Hindlimb muscle (tissue), 1 donor: Measurements from ENCODE around the gene VTI1B. TPM values are rescaled to one million over a fixed set of nuclear protein-coding genes. Genes with fewer than 3 reads are reported as not detected.

Experiments
- DNase-seq: peaks from one replicate; pipeline ENCODE4 v3.0.0-alpha.2; 2013
- polyA plus RNA-seq: library from polyadenylated mRNA; unstranded; fragments of 120-200 nt; gene quantifications from one replicate; pipeline ENCODE4 v1.2.1, GENCODE V29; 2013; ENCODE audit not compliant: insufficient read length

VTI1B gene
- polyA plus RNA-seq, 1 donor = 70.8 TPM

- no peak for DNase-seq
Measured at GRCh38 chr14:67675219-67675582, 769 bp upstream of the VTI1B start.

DNA sequence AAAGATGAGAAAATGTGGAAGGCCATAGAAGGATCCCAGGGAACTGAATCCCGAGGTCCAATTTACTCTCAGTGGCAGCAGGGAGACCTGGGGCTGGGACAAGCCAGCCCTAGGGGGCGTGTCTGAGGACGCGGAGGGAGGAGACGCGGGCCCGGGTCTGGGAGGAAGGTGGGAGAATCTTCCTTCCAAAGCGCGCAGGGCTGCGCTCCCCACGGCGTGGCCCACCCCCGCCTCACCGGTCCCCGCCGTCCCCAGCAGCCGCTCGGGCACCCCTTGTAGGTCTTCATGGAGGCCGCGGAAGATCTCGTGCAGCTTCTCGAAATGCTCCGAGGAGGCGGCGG lies 323 bp downstream of the VTI1B start:
- DNase-seq = peak; percentile 68

DNA sequence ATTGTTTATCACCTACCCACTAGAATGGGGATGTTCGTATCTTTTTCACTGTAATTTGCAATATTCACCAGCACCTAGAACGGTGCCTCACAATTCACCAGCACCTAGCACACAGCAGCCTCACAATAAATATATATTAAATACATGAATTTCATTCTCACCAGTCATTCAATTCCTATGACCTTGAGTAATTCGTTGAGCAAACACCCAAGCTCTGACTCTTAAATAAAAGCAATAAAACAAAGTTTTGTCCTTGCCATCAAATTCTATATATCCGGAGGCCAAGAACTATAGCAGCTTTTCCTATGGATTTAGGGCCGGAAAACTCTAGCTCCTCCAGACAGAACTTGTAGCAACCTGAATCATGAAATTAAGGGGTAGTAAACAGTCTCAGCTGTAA lies 981 bp downstream of the VTI1B start:
- no peak for DNase-seq

DNA sequence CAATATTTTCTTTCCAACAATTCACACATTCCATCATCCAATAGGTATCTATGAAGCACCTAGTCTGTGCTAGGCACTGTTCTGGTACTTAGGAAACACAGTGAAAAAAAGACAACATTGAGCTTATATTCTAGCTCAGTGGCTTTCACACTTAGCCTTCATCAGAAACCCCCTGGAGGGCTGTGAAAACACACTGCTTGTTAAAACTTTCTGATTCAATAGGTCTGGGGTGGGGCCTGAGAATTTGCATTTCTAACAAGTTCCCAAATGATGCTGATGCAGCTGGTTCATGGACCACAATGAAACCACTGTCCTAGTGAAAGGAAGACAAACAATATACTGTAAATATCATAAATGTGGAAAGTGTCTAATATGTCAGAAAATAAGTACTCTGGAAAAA lies 5.9 kb downstream of the VTI1B start:
- no peak for DNase-seq

DNA sequence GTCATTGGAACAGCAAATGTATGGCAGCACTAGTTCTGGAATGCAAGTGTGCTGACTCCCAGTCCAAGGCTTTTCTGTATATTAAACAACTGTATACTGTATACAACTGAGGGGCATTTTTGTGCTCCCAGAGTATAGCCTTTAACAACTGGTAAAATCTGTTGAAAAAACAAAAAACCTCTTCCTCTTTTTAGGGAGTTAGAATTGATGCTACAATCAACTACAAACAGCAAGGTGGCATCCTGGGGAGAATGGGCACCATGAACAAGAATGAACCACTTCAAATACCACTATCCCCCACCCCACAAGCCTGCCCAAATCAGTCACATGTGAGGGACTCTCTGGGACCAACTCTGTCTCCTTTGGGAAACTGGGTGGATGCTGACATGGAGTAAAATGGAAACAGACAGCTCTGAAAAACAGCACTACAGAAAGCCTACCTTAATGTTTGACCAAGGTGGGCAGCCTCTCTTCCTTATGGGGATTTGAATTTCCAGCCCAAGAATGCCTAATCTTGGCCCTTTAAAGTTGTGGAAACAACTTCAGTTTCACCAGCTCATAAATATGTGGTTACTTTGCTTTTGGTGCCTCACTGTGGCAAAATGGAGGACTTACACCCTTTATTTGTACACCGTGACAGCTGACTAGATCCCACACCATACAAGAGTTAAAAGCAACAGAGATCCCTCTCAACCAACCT lies 7.5 kb downstream of the VTI1B start:
- DNase-seq = peak; percentile 23

DNA sequence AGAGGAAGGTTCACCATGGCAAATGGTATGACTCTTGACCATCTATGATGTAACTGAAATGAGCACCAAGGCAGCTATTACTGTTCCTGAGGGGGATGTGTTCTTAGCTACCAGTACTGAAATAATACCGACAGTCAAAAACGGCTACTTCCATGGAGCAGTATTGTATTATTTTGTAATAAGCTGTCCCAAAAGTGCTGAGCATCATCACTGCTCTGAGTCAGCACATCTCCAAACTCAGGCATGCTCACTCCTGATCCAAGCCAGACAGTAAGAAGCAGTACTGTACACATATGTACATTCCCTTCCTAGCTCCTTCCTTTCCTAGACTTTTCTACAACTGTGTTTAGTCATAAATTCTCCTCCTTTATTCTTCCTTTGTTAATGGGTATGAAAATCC lies 8.6 kb downstream of the VTI1B start:
- DNase-seq = no peak

- DNase-seq = no peak
Measured at GRCh38 chr14:67663633-67664032, 10.8 kb downstream of the VTI1B start.

- no peak for DNase-seq
Measured at GRCh38 chr14:67653651-67654280, 20.7 kb downstream of the VTI1B start.

- DNase-seq = no peak
Measured at GRCh38 chr14:67652189-67652588, 22.2 kb downstream of the VTI1B start.

- DNase-seq = no peak
Measured at GRCh38 chr14:67650694-67651093, 23.7 kb downstream of the VTI1B start.

DNA sequence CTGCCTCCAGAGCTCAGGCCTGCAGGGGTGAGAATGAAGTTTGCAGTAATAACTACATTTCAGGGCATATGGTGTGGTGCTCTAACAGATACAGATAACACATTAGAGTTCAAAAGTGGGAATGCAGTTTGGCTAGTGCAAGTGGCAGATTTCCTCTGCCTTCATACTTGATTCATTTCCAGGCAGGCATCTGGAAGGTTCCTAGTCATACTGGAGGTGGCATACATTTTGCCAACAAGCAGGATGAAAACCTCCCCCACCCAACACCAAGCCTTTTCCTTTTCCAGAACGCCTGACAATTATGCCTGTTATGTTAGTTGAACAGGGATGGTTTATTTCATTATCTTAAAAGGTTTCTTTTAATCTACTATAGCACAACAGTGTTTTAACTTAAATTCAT lies 24.3 kb downstream of the VTI1B start:
- no peak for DNase-seq

GRCh38 chr14:67646131-67646530 lies 28.3 kb downstream of the VTI1B start:
- no peak for DNase-seq

DNA sequence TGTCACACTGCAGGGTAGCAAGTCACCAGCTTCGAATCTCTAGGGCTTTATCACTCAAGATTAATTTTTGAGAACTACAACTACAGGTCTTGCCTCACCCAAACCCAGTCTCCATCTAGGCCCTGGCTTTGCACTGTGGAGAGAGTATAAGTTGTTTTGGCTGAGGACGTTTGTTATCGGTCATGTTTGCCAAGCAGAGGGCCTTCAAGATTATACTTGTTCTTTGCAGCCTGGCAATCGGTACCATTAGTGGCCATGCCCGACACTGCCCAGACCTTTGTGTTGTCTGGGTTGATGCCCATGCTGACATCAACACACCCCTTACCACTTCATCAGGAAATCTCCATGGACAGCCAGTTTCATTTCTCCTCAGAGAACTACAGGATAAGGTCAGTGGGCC lies 29.0 kb downstream of the VTI1B start:
- DNase-seq = no peak

- DNase-seq = no peak
Measured at GRCh38 chr14:67644428-67644827, 30.0 kb downstream of the VTI1B start.

- DNase-seq = no peak
Measured at GRCh38 chr14:67643713-67644112, 30.7 kb downstream of the VTI1B start.

- DNase-seq = no peak
Measured at GRCh38 chr14:67641902-67642749, 32.3 kb downstream of the VTI1B start.

GRCh38 chr14:67641480-67641879 lies 33.0 kb downstream of the VTI1B start:
- no peak for DNase-seq

- no peak for DNase-seq
Measured at GRCh38 chr14:67638642-67639041, 35.8 kb downstream of the VTI1B start.

GRCh38 chr14:67636361-67636919 lies 38.0 kb downstream of the VTI1B start:
- no peak for DNase-seq

DNA sequence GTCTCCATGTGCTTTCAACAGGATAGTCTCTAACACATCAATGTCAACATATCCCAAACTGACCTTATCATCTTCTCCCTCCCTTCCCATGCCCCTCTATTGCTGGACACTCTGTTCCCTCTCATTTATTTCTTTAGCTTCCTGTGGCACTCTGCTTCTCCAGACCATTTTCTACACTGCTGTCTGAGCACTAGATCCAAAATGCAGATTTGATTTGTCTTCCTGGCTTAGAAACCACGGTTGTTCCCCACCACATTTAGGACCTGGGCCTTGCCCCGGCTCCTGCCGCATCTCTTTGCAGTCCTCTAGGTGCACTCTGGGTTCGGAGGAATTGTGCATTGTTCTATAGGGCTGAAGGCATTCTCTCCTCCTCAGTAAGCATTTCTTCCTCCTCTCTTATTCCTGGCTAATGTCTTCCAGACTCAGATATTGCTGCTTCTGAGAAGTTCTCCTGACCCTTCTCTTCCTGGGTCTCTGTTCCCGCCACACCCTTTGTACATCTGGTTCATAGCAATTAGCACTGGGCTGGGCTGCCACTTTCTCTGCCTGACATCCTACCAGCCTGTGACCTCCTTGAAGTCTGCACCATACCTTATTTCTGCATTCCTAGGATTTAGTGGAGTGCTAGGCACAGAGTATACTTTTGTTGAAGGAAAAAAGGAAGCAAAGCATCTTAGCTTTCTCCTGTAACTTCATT lies 40.8 kb downstream of the VTI1B start:
- no peak for DNase-seq

DNA sequence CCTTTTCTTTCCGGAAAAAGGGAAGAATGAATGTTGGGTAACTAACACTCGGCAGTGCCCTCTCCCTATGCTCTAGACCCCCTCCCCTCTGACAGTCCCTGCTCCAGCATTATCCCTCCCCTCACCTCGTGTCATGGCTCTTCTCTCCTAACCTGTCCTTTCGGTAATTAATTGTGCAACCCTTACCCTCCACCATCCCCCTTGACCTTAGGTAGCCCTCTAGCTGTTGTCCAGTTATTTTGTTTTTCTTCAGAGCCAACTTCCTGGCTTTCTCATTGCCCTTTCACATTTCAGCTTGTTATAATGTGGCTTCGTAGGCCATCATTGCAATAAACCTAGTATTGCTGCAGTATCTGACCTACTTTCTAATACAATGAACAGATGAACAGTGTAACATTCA lies 43.5 kb downstream of the VTI1B start:
- DNase-seq = no peak

DNA sequence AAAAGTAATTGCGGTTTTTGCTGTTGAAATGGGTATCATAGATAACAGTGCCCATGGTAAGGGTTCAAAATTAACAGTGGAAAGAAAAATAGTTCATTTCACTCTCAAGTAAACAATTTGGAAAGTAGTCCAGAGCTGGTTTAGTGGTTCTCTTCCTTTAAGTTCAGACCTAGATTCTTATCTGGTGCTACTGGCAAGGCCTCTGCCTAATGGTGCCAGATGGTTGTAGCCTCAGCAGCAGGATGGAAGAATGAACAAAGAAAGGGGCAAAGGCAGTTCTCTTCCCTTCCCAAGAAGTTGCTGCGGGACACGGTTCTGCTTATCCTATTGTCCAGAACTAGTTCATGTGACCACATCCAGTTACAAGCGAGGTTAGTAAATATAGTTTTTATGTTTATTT lies 44.2 kb downstream of the VTI1B start:
- DNase-seq = no peak

DNA sequence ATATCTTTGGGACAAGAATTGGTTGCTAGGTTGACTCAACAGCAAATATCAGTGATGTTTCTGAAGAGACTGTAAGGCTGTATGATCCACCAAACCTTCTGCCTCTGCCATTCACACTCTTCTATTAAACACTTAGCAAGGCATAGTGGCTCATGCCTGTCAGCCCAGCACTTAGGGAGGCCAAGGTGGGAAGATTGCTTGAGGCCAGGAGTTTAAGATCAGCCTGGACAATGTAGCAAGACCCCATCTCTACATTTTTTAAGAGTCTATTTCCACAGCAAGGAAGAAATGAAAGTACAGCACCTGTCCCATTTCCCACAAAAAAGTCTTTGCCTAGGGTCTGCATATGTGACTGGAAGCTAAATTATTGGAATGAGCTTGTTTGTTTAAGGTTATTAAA lies 46.9 kb downstream of the VTI1B start:
- DNase-seq = no peak
